ENCODE measurements around the gene TMEM178B.
"Not testable (repeated sequence)": the region's sequence is repeated elsewhere in the genome, so short reads cannot be mapped to it uniquely, and the experiment has no call there.

Gene TMEM178B

DNA sequence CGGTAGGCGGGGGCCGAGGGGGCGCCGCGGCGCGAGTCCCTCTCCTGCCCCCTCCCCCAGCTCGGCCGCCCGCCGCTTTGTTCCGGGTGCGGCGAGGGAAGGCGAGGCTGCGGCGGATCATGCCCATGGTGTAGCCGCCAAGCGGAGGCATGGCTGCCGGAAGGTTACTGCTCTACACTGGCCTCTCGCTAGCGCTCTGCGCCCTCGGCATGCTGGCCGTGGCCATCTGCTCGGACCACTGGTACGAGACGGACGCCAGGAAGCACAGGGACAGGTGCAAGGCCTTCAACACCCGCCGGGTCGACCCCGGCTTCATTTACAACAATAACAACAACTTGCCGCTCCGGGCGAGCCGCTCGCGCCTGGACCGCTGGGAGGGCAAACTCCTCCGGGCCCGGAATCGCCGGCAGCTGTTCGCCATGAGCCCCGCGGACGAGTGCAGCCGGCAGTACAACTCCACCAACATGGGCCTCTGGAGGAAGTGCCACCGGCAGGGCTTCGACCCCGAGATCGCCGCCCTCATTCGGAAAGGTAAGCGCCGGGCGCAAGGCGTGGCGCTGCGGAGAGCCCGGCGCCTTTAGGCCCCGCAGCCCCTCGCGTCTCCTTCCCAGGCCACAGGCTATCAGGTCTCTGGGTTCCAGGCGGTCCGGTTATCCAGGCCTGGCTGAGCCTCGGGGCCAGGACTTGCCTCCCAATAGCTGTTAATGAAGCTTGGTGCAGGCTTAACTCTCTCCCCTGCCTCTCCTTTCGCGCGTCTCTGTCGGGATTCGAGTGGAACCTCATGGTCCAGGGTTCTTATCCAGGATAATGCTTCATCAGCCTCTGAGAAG lies 513 bp downstream of the TMEM178B start:
- DNase-seq = no peak

DNA sequence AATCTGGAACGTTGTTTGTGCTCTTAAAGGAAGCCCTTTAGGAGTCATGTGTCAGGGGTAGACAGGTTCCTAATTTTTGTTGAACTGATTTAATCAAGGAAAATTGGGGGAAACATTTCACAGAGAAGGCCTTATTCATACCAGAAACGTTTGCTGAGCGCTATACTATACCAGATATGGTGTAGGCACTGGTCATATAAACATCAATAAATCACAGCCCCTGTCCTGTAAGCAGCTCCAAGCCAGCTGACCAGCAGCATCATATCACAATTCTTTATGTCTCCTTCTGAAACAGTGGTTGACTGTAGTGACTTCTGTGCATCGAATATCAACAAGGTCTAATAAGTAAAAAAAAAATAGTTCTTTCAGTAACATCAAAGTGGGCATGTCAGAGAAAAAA lies 1.1 kb downstream of the TMEM178B start:
- no peak for DNase-seq

GRCh38 chr7:141076377-141076776 lies 2.5 kb downstream of the TMEM178B start:
- DNase-seq = peak; percentile 59

- DNase-seq = no peak
These were observed 5.4 kb downstream of the TMEM178B start for GRCh38 chr7:141079219-141079618.

- not testable (repeated sequence) for DNase-seq
These were observed 15.6 kb downstream of the TMEM178B start for GRCh38 chr7:141089490-141089889.

DNA sequence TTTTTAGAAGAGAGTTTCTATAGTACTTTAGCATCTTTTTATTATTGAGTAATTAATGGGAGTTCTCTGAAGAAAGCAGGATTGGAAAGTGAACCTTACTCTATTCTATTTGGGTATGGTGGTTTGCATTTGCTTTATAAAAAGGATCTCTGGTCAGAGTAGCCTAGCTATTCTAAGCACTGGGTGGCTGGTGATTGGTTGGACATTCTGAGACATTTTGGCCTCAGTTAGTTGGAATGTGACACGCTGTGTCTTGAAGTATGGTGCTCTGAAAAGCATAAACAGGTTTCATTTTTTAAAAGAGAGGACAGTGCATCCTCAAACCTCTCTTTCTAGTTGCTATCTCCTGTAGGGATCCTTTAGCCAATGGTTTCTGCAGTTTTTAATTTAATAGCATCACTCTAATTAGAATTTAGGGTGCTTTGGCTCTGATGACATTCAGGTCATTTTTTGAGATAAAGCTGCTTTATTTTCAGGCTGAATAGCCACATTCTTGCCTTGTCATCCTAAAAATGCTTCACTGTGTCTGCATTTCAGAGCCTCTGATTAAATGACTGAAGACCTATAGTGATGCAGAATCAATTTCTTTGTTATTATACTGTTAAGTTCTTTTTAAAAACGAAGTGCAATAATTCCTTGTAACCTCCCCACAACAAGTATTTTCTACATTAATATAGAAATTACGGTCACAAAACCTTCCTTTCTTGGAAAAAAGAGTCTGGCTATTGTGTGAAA lies 20.6 kb downstream of the TMEM178B start:
- DNase-seq = no peak

DNA sequence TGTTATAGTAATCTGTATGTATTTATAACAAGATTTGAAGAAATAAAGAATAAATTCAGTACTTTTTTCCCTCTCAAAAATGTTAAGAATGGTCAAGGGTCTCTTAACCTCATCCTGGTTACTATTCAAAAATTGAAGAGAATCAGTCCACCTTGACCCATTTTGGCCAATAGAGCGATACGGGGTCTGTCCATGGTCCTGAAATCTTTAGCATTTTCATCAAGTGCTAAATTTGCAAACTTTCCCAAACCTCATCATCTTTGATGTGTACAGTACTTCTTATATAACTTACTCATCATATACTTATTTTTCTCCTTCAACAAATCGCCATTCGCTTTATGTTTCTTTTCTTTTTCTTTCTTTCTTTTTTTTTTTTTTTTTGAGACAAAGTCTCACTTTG lies 23.6 kb downstream of the TMEM178B start:
- no peak for DNase-seq

- no peak for DNase-seq
These were observed 28.6 kb downstream of the TMEM178B start for GRCh38 chr7:141102436-141102835.

DNA sequence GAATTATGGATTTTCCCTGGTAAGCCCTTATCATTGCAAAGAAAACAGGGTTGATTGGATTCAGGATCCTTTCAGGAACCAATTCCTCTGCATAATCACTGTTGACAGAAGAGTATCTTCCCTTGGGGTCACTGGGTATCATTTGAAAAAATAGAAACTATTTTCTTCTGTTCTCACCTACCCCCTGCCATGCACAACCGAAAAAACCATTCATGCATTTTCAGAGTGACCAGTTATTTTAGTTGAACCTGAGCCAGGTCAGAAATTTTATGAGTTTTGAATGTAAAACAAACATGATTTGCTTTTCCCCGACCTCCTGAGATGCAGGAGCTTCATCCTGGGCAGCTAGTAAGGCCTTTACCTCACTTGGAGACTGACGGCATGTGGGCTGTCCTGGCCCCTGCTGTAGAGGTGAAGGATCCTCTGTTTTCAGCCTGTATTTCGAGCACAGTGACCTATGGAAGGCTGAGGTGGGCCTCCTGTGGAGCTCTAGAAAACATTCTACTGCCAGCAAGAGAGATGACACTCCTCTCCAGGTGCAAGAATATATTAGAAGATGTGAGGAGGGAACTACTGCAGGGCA lies 30.1 kb downstream of the TMEM178B start:
- DNase-seq = no peak

- no peak for DNase-seq
These were observed 39.3 kb downstream of the TMEM178B start for GRCh38 chr7:141113131-141113530.

- DNase-seq = no peak
These were observed 40.3 kb downstream of the TMEM178B start for GRCh38 chr7:141114029-141114664.

DNA sequence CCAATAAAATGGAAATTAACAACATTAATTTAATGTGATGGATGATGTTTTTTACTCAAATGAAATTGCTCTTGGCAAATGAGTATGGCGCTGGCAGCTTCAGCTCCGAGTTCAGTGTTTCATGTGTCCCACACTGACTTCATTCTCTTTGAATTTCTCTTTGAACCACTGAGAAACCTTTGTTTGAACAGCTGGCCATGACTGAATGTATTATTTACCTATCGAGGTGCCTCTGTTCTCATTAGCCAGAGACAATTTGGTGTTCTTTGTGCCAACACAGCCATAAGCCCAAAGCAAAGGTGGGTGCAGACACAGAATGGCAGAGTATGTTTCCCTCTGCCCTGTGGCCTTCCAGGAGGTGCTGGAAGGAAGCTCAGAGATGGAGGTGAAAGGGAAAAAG lies 42.1 kb downstream of the TMEM178B start:
- DNase-seq = no peak

DNA sequence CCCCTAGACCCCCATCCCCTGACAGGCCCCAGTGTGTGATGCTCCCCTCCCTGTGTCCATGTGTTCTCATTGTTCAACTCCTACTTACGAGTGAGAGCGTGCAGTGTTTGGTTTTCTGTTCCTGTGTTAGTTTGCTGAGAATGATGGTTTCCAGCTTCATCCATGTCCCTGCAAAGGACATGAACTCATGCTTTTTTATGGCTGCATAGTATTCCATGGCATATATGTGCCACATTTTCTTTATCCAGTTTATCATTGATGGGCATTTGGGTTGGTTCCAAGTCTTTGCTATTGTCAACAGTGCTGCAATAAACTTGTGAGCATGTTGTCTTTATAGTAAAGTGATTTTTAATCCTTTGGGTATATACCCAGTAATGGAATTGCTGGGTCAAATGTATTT lies 42.8 kb downstream of the TMEM178B start:
- not testable (repeated sequence) for DNase-seq

DNA sequence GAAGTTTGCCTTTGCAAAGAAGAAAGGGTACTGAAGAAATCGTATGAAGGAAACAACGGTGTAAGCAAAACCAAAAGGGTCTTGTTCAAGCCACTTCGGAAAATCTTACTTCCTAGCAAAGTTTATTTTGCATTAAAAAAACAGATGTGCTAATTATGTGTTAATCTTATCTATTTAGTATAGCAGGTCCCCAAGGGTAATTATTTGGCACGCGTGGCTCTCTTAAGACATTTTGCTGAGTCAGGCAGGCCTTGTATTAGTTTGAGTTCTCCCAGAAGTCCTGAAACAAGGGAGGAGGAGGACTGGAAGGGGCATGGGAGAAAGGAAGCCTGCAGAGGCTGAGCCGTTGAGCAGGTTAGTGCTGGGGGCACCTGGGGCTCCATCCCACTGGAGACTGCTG lies 44.9 kb downstream of the TMEM178B start:
- no peak for DNase-seq

DNA sequence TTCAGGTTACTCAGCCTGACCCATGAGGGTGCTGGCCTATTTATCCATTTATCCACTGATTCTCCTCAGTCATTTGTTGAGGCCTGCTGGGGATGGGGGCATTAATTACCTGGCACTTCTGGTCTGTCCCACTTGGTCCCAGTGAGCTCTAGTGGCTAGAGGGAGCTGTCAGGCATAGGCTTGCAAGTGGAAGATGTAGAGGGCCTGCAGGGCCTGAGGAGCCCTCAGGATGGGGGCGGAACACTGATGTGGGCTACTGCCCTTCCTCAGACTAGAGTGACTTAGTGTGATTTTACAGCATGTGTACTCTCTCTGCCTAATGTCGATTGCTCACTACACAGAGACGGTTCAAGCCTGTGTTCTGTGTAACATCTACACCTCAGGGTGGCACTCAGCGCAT lies 45.3 kb downstream of the TMEM178B start:
- no peak for DNase-seq

DNA sequence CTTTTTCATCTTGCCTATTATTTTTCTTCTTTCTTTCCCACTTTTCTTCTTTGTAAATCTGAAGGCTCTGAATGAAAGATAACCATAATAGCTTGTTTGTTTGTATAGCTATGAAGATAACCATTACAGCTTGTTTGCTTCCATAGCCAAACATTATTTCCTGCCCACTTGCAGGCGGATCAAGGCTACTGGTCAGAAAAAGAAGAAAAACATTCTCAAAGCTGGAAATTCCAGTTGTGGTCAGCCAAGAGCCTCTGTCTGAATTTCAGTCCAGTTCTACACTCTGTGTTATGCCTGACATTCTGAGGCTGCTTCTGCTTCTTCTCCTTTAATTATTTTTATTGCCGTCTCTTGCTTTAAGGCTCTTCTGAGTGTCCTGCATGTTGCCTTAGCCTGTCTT lies 48.9 kb downstream of the TMEM178B start:
- DNase-seq = no peak

DNA sequence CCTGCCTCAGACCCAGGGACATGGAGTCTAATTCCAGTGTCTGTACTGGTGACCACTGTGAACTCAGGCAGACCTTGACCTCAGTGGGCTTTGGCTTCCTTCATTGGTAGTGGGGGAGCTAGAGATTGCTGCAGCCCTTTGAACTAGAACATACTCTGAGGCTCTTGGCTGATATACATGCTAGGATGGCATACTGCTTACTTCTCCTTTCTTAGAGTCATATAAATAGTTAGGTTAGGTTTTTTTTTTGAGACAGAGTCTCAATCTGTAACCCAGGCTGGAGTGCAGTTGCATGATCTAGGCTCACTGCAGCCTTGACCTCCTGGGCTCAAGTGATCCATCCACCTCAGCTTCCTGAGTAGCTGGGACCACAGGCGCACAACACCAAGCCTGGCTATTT lies 49.7 kb downstream of the TMEM178B start:
- no peak for DNase-seq

DNA sequence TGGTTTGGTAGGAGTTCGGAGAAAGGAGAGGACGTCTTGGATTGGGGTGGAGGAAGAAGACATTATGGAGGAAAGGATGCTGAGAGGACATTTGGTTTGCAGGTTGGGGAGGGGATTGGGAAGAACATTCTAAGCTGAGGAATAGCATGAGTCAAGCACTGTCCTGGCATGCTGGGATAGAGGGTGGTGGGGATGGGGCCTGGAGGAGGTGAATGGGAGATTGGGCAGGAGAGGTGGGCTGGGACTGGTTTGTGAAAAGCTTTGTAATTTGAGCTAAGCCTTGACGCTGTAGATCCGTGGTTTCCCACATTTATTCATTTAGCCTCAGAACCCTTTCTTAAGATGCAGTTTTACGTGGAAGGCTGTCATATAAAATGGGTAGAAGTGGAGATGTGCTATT lies 52.2 kb downstream of the TMEM178B start:
- no peak for DNase-seq

DNA sequence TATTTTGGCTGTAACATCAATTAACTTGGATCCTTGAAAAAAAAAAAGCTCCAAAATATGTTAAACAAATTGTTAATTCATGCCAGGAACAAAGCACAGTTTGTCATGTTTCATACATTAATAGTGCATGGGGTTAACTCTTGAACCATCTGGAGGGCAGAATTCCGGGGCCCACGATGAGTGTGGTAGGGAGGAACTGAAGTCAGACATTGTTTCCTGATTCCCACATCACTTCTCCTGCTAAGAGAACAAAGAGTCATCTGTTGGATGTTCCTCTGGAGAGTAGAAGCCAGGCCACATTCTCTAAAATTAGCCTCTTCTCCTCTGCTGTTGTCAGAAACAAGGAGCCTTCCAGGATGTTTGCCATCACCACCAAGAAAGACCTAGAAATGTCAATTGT lies 54.6 kb downstream of the TMEM178B start:
- no peak for DNase-seq

GRCh38 chr7:141128931-141129330 lies 55.1 kb downstream of the TMEM178B start:
- DNase-seq = no peak

GRCh38 chr7:141132671-141133070 lies 58.8 kb downstream of the TMEM178B start:
- DNase-seq = no peak

DNA sequence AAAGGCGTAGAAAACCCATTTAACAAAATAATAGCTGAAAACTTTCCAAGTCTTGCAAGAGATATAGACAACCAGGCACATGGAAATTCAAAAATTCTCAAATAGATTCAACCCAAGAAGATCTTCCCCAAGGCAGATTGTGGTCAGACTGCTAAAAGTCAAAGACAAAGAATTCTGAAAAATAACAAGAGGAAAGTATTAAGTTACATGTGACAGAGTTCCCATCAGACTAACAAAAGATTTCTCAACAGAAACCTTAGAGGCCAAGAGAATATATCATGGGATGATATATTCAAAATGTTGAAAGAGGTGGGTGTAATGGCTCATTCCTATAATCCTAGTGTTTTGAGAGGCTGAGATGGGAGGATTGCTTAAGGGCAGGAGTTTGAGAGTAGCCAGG lies 59.8 kb downstream of the TMEM178B start:
- no peak for DNase-seq

GRCh38 chr7:141142058-141142457 lies 68.2 kb downstream of the TMEM178B start:
- no peak for DNase-seq

All from NCI-H1694 (cell line).